GM23338 (cell line): ENCODE data around the gene ATP12A. TPM values are rescaled to one million over a fixed set of nuclear protein-coding genes. Genes with fewer than 3 reads are reported as not detected.
A peak's percentile ranks its signal among the peaks of the same experiment; 100 is the strongest.

Experiments used
- ATAC-seq: fragments of 200-7000 bp; cut with Tn5 transposase; 3 replicates; pipeline ENCODE4 v1.9.1; 2020
- DNase-seq: peaks from one replicate; pipeline ENCODE4 v3.0.0-alpha.2; 2015; ENCODE audit warnings: low spot score
- H2AFZ ChIP-seq: fragments of 200-600 bp; sonication (generic); 2 replicates; pipeline ENCODE4 v1.8.0; 2016; ENCODE audit warnings: antibody characterized with exemption, mild to moderate bottlenecking, moderate library complexity
- H3F3A ChIP-seq: fragments of 200-600 bp; sonication (generic); replicated peaks from 2 replicates; pipeline ENCODE4 v1.8.0; 2017; ENCODE audit warnings: antibody characterized with exemption, mixed run types, low read depth
- H3K27ac ChIP-seq: fragments of 200-600 bp; sonication (generic); 2 replicates; pipeline ENCODE4 v1.6.1; 2016; ENCODE audit warnings: low read depth
- H3K27me3 ChIP-seq: fragments of 200-600 bp; sonication (generic); 2 replicates; pipeline ENCODE4 v1.8.0; 2016; ENCODE audit warnings: mild to moderate bottlenecking, mixed run types, moderate library complexity; ENCODE audit not compliant: insufficient read depth
- H3K36me3 ChIP-seq: fragments of 200-600 bp; sonication (generic); 2 replicates; pipeline ENCODE4 v1.8.0; 2016; ENCODE audit warnings: mild to moderate bottlenecking; ENCODE audit not compliant: insufficient read depth
- H3K4me1 ChIP-seq: fragments of 200-600 bp; sonication (generic); 2 replicates; pipeline ENCODE4 v1.8.0; 2016; ENCODE audit warnings: mild to moderate bottlenecking, moderate library complexity; ENCODE audit not compliant: insufficient read depth
- H3K4me2 ChIP-seq: fragments of 200-600 bp; sonication (generic); 2 replicates; pipeline ENCODE4 v1.7.1; 2017; ENCODE audit warnings: mixed run types
- H3K4me3 ChIP-seq: fragments of 200-600 bp; sonication (generic); 2 replicates; pipeline ENCODE4 v1.6.1; 2016; ENCODE audit warnings: mixed run types
- H3K79me2 ChIP-seq: fragments of 200-600 bp; sonication (generic); replicated peaks from 2 replicates; pipeline ENCODE4 v1.8.0; 2017; ENCODE audit warnings: mild to moderate bottlenecking; ENCODE audit not compliant: insufficient read depth
- H3K9me2 ChIP-seq: fragments of 200-600 bp; sonication (generic); 2 replicates; pipeline ENCODE4 v1.8.0; 2017; ENCODE audit not compliant: insufficient read depth
- H4K20me1 ChIP-seq: fragments of 200-600 bp; sonication (generic); replicated peaks from 2 replicates; pipeline ENCODE4 v1.8.0; 2017; ENCODE audit warnings: mild to moderate bottlenecking; ENCODE audit not compliant: insufficient read depth
- H3K27ac Mint-ChIP-seq: 2 replicates; pipeline ENCODE4 v1.8.0; 2020; ENCODE audit warnings: inconsistent platforms, mild to moderate bottlenecking, moderate library complexity, mixed read lengths
- H3K27me3 Mint-ChIP-seq: 3 replicates; pipeline ENCODE4 v1.8.0; 2022; ENCODE audit warnings: low read depth, mild to moderate bottlenecking, moderate library complexity, mixed read lengths, inconsistent platforms; ENCODE audit not compliant: insufficient read depth, poor library complexity
- H3K36me3 Mint-ChIP-seq: 3 replicates; pipeline ENCODE4 v1.8.0; 2021; ENCODE audit warnings: low read depth, mild to moderate bottlenecking, inconsistent platforms, moderate library complexity, mixed read lengths
- H3K4me1 Mint-ChIP-seq: 3 replicates; pipeline ENCODE4 v1.8.0; 2020; ENCODE audit warnings: mild to moderate bottlenecking, inconsistent platforms, mixed read lengths
- H3K4me3 Mint-ChIP-seq: 3 replicates; pipeline ENCODE4 v1.8.0; 2021; ENCODE audit warnings: moderate library complexity, mild to moderate bottlenecking, inconsistent platforms, mixed read lengths
- H3K9me3 Mint-ChIP-seq: 3 replicates; pipeline ENCODE4 v1.8.0; 2020; ENCODE audit warnings: moderate library complexity, mild to moderate bottlenecking, inconsistent platforms, mixed read lengths
- CREB1 ChIP-seq: fragments of 250-450 bp; sonication (Bioruptor Pico); IDR thresholded peaks from 2 replicates; pipeline ENCODE4 v1.5.0; 2020; ENCODE audit warnings: low read depth, mild to moderate bottlenecking, moderate library complexity
- CTCF ChIP-seq, 2 experiments: fragments of 200-600 bp in 1 of 2; sonication (generic) in 1 of 2; conservative IDR thresholded peaks; 2 replicates each; pipeline versions ENCODE4 v1.5.1 to v1.6.1; 2016 to 2017; ENCODE audit warnings: antibody characterized with exemption in 2 of 2, low read depth in 2 of 2, mild to moderate bottlenecking in 2 of 2, moderate library complexity in 1 of 2
- ETS1 ChIP-seq: IDR thresholded peaks from 2 replicates; pipeline ENCODE4 v1.6.1; 2016; ENCODE audit warnings: antibody characterized with exemption
- EZH2 ChIP-seq: fragments of 200-600 bp; sonication (generic); IDR thresholded peaks from one replicate; pipeline ENCODE4 v1.8.0; 2017; ENCODE audit warnings: antibody characterized with exemption, mild to moderate bottlenecking, low read depth; ENCODE audit not compliant: unreplicated experiment
- EZH2phosphoT487 ChIP-seq: fragments of 200-600 bp; sonication (generic); IDR thresholded peaks from one replicate; pipeline ENCODE4 v1.8.1; 2018; ENCODE audit warnings: antibody characterized with exemption; ENCODE audit not compliant: unreplicated experiment
- JUNB ChIP-seq: IDR thresholded peaks from one replicate; pipeline ENCODE4 v1.6.1; 2016; ENCODE audit warnings: antibody characterized with exemption; ENCODE audit not compliant: unreplicated experiment
- NANOG ChIP-seq: IDR thresholded peaks from 2 replicates; pipeline ENCODE4 v1.6.1; 2016; ENCODE audit warnings: antibody characterized with exemption, borderline replicate concordance
- POLR2AphosphoS5 ChIP-seq: IDR thresholded peaks from 2 replicates; pipeline ENCODE4 v1.6.1; 2016; ENCODE audit warnings: antibody characterized with exemption, low read depth
- REST ChIP-seq: IDR thresholded peaks from one replicate; pipeline ENCODE4 v1.6.1; 2018; ENCODE audit warnings: antibody characterized with exemption; ENCODE audit not compliant: unreplicated experiment
- STAT1 ChIP-seq: IDR thresholded peaks from one replicate; pipeline ENCODE4 v1.6.1; 2016; ENCODE audit warnings: antibody characterized with exemption; ENCODE audit not compliant: unreplicated experiment
- ZNF114 ChIP-seq: fragments of 250-450 bp; sonication (Bioruptor Pico); IDR thresholded peaks from 2 replicates; pipeline ENCODE4 v1.5.0; 2020; ENCODE audit warnings: mild to moderate bottlenecking, moderate library complexity
- ZNF331 ChIP-seq: fragments of 250-450 bp; sonication (Bioruptor Pico); IDR thresholded peaks from 2 replicates; pipeline ENCODE4 v1.5.0; 2020; ENCODE audit warnings: low read depth, mild to moderate bottlenecking, moderate library complexity
- ZNF462 ChIP-seq: fragments of 250-450 bp; sonication (Bioruptor Pico); IDR thresholded peaks from 2 replicates; pipeline ENCODE4 v1.5.0; 2020; ENCODE audit warnings: mild to moderate bottlenecking, moderate library complexity
- polyA plus RNA-seq: library from polyadenylated mRNA; unstranded; fragments of >200 nt; fragmentation: Nextera tagmentation; extraction: Ambion mirVana; gene quantifications from 2 replicates; pipeline ENCODE4 v1.2.1, GENCODE V29; 2016
- total RNA-seq: library from RNA; depleted of rRNA; stranded (reverse); fragments of >200 nt; shearing (Covaris generic); gene quantifications from 2 replicates; pipeline ENCODE4 v1.2.3, GENCODE V29; 2014

ATP12A gene
- total and polyA plus RNA-seq, 2 experiments from 2014 or later, result 0.40 to 1.0 TPM

GRCh38 chr13:24630851-24631620, 49.2 kb upstream of the ATP12A start:
- H3K36me3 Mint-ChIP-seq, result no peaks in the 10 kb centered on the region; the same call in 2 of the 3 replicates
- no peak for DNase-seq
- no peaks in the 10 kb centered on the region for H3K36me3 ChIP-seq
- H3K4me1 Mint-ChIP-seq, result peaks cover 19% of the 10 kb centered on the region
- no peaks in the 10 kb centered on the region for H3K9me3 Mint-ChIP-seq
- H4K20me1 ChIP-seq, result no peaks in the 10 kb centered on the region
- no peaks in the 10 kb centered on the region for H3K27me3 ChIP-seq
- no peak overlapping the region for H3K4me3 Mint-ChIP-seq
- peak overlapping the region; percentile 46; the same call in 1 of the 2 replicates for H3K27ac Mint-ChIP-seq
- H3K4me3 ChIP-seq, result no peak overlapping the region
- H3K4me1 ChIP-seq, result peaks cover under 1% of the 10 kb centered on the region; the same call in 1 of the 2 replicates
- ATAC-seq, result no peak; the same call in 2 of the 3 replicates
- H3K4me2 ChIP-seq, result no peak overlapping the region
- peaks cover 7% of the 10 kb centered on the region for H3K27me3 Mint-ChIP-seq
- H3F3A ChIP-seq, result no peaks in the 10 kb centered on the region
- 0 out of 2 replicates have a peak, but pooled peaks cover 3% of the 10 kb centered on the region for H3K9me2 ChIP-seq
- no peak overlapping the region for H3K27ac ChIP-seq
- H2AFZ ChIP-seq, result no peak overlapping the region
- H3K79me2 ChIP-seq, result no peaks in the 10 kb centered on the region
- TF ChIP-seq CREB1 (CRISPR knock-in tag) (no peak), ZNF114 (CRISPR knock-in tag) (no peak), ZNF462 (no peak), NANOG (no peak), JUNB (no peak), CTCF (conservative IDR thresholded peaks at IDR 0.05; ENCODE audit: low read depth in 2 of 2) (no peak), REST (no peak), POLR2AphosphoS5 (no peak), ZNF331 (CRISPR knock-in tag) (no peak), EZH2 (no peak), EZH2phosphoT487 (no peak), STAT1 (no peak), ETS1 (no peak)
